ENCODE data around the gene TMEM43.

The TMEM43 gene

GRCh38 chr3:14151471-14152083 is 26.7 kb downstream of the TMEM43 start:
- TF ChIP-seq CTCF (IDR thresholded peaks at IDR 0.05; ENCODE audit: low read length, missing control alignments), result no peak
- no peak for DNase-seq (ENCODE audit: low read depth)
- no peak overlapping the region for H3K4me3 ChIP-seq (replicated peaks; ENCODE audit: low read depth, low read length)

- TF ChIP-seq CTCF (IDR thresholded peaks at IDR 0.05; ENCODE audit: low read length, missing control alignments), result peak; percentile 25
- DNase-seq (ENCODE audit: low read depth), result no peak
Observed at GRCh38 chr3:14152233-14152962, 27.5 kb downstream of the TMEM43 start.

GRCh38 chr3:14152963-14153355 is 28.1 kb downstream of the TMEM43 start:
- TF ChIP-seq CTCF (IDR thresholded peaks at IDR 0.05; ENCODE audit: low read length, missing control alignments), result no peak
- no peak overlapping the region for H3K4me3 ChIP-seq (replicated peaks; ENCODE audit: low read depth, low read length)

More at GRCh38 chr3:14152233-14152962, 27.5 kb downstream of the TMEM43 start:
- no peak overlapping the region for H3K4me3 ChIP-seq (replicated peaks; ENCODE audit: low read depth, low read length)

GRCh38 chr3:14153663-14154062 is 28.8 kb downstream of the TMEM43 start:
- no peak for DNase-seq (ENCODE audit: low read depth)
- no peak for TF ChIP-seq CTCF (IDR thresholded peaks at IDR 0.05; ENCODE audit: low read length, missing control alignments)
- no peak overlapping the region for H3K4me3 ChIP-seq (replicated peaks; ENCODE audit: low read depth, low read length)

More at GRCh38 chr3:14152963-14153355, 28.1 kb downstream of the TMEM43 start:
- DNase-seq (ENCODE audit: low read depth), result no peak

GRCh38 chr3:14154276-14154675 is 29.4 kb downstream of the TMEM43 start:
- H3K4me3 ChIP-seq (replicated peaks; ENCODE audit: low read depth, low read length), result no peak overlapping the region
- no peak for DNase-seq (ENCODE audit: low read depth)
- TF ChIP-seq CTCF (IDR thresholded peaks at IDR 0.05; ENCODE audit: low read length, missing control alignments), result no peak

- H3K4me3 ChIP-seq (replicated peaks; ENCODE audit: low read depth, low read length), result no peak overlapping the region
- TF ChIP-seq CTCF (IDR thresholded peaks at IDR 0.05; ENCODE audit: low read length, missing control alignments), result no peak
- no peak for DNase-seq (ENCODE audit: low read depth)
Observed at GRCh38 chr3:14154895-14155440, 30.1 kb downstream of the TMEM43 start.

Measured in fibroblast of pulmonary artery (primary cell).